ENCODE results near the gene TMEM202.
"Not testable (repeated sequence)": the region's sequence is repeated elsewhere in the genome, so short reads cannot be mapped to it uniquely, and the experiment has no call there.

Gene TMEM202

DNA sequence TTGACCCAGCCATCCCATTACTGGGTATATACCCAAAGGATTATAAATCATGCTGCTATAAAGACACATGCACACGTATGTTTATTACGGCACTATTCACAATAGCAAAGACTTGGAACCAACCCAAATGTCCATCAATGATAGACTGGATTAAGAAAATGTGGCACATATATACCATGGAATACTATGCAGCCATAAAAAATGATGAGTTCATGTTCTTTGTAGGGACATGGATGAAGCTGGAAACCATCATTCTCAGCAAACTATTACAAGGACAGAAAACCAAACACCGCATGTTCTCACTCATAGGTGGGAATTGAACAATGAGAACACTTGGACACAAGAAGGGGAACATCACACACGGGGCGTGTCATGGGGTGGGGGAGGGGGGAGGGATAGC is 44.7 kb downstream of the TMEM202 start:
- H3K27ac ChIP-seq (ENCODE audit: low read length); H3K4me3 ChIP-seq (ENCODE audit: low read length); H3K4me1 ChIP-seq (ENCODE audit: control insufficient read depth, low read depth, low read length); H3K36me3 ChIP-seq (ENCODE audit: control insufficient read depth, low read depth, low read length); H3K9ac ChIP-seq (ENCODE audit: low read length); H3K9me3 ChIP-seq (ENCODE audit: control insufficient read depth, low read depth, low read length); H3K27me3 ChIP-seq (ENCODE audit: control insufficient read depth, insufficient read depth, low read length): not testable (repeated sequence)

DNA sequence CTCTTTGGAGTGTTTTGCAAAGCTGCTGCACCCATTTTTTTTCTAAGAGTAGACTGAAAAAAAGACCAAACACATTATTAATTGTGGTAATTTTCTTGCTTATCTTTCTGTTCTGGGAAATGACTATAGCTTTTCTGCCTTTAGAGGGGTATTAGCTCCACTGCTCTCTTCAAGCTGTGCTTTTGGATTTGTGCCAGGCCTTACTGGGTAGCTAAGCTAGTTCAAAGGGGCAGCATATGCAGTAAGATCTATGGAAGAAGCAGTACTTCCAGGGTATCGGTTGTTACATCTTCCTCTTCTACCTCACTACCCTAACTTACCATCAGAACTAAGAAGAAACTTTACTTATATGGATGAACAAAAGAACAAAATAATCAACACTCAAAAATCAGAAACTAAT is 47.3 kb downstream of the TMEM202 start:
- Histone ChIP-seq H3K9me3 (ENCODE audit: control insufficient read depth, low read depth, low read length) (no peaks in the 10 kb centered on the region), H3K27ac (ENCODE audit: low read length) (no peak overlapping the region), H3K27me3 (ENCODE audit: control insufficient read depth, insufficient read depth, low read length) (no peaks in the 10 kb centered on the region), H3K4me1 (ENCODE audit: control insufficient read depth, low read depth, low read length) (no peaks in the 10 kb centered on the region), H3K4me3 (ENCODE audit: low read length) (no peak overlapping the region), H3K36me3 (ENCODE audit: control insufficient read depth, low read depth, low read length) (no peaks in the 10 kb centered on the region), H3K9ac (ENCODE audit: low read length) (no peak overlapping the region)

DNA sequence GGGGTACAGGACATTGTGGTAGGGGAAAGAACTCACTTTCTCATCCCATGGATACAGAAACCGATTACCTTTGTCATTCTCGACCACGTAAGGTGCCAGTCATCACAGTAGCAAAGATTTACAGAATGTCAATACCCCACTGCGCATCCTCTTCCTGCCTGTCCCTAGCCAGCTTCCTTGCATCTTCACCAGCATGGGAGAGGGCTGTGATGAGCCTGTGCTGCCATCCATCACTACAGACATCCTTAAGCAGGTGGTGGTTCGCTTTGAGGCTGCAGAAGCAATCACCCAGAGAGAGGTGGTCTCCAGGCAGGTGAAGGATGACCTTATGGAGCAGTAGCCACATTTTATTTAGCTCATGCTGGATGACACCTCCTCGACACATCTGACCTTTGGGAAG is 52.7 kb downstream of the TMEM202 start:
- no peaks in the 10 kb centered on the region for H3K27me3 ChIP-seq (ENCODE audit: control insufficient read depth, insufficient read depth, low read length)
- H3K9me3 ChIP-seq (ENCODE audit: control insufficient read depth, low read depth, low read length): no peaks in the 10 kb centered on the region
- no peaks in the 10 kb centered on the region for H3K36me3 ChIP-seq (ENCODE audit: control insufficient read depth, low read depth, low read length)
- H3K9ac ChIP-seq (ENCODE audit: low read length): no peak overlapping the region
- no peak overlapping the region for H3K27ac ChIP-seq (ENCODE audit: low read length)
- H3K4me3 ChIP-seq (ENCODE audit: low read length): no peak overlapping the region
- H3K4me1 ChIP-seq (ENCODE audit: control insufficient read depth, low read depth, low read length): no peaks in the 10 kb centered on the region

DNA sequence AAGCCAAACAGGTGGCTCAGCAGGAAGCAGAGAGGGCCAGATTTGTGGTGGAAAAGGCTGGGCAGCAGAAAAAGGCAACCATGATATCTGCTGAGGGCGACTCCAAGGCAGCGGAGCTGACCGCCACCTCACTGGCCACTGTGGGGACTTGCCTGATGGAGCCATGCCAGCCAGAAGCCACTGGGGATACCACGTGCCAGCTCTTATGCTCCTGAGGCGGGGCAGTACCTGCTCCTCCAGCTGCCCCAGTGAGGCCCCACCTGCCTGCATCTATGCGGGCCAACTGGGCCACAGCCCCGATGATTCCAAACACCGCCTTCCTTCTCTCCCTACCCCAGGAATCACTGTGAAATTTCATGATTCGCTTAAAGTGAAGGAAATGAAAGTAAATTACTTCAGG is 53.1 kb downstream of the TMEM202 start:
- no peak overlapping the region for H3K9ac ChIP-seq (ENCODE audit: low read length)
- no peaks in the 10 kb centered on the region for H3K27me3 ChIP-seq (ENCODE audit: control insufficient read depth, insufficient read depth, low read length)
- H3K9me3 ChIP-seq (ENCODE audit: control insufficient read depth, low read depth, low read length): no peaks in the 10 kb centered on the region
- H3K4me1 ChIP-seq (ENCODE audit: control insufficient read depth, low read depth, low read length): no peaks in the 10 kb centered on the region
- H3K27ac ChIP-seq (ENCODE audit: low read length): no peak overlapping the region
- H3K4me3 ChIP-seq (ENCODE audit: low read length): no peak overlapping the region
- H3K36me3 ChIP-seq (ENCODE audit: control insufficient read depth, low read depth, low read length): no peaks in the 10 kb centered on the region

DNA sequence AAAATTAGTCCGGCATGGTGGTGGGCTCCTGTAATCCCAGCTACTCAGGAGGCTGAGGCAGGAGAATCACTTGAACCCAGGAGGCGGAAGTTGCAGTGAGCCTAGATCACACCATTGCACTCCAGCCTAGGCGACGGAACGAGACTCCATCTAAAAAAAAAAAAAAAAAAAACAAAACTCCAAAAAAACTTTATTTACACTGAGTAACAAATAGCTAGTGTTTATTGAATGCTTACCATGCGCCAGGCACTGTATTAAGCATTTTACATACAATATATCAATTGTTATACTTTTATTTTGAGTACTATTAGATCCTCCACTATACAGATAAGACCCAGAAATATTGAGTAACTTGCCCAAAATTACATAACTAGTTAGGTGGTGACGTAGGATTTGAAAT is 58.6 kb downstream of the TMEM202 start:
- Histone ChIP-seq H3K4me3 (ENCODE audit: low read length) (no peak overlapping the region), H3K4me1 (ENCODE audit: control insufficient read depth, low read depth, low read length) (no peaks in the 10 kb centered on the region), H3K36me3 (ENCODE audit: control insufficient read depth, low read depth, low read length) (no peaks in the 10 kb centered on the region), H3K9ac (ENCODE audit: low read length) (no peak overlapping the region), H3K27ac (ENCODE audit: low read length) (no peak overlapping the region), H3K27me3 (ENCODE audit: control insufficient read depth, insufficient read depth, low read length) (no peaks in the 10 kb centered on the region), H3K9me3 (ENCODE audit: control insufficient read depth, low read depth, low read length) (no peaks in the 10 kb centered on the region)
